ENCODE measurements around the gene UBE2N.

UBE2N gene

GRCh38 chr12:93361151-93361919 is 80.4 kb downstream of the UBE2N start:
- in situ Hi-C loops (cut with MboI; ENCODE audit: low sequenced_read_pairs): no loop called here

DNA sequence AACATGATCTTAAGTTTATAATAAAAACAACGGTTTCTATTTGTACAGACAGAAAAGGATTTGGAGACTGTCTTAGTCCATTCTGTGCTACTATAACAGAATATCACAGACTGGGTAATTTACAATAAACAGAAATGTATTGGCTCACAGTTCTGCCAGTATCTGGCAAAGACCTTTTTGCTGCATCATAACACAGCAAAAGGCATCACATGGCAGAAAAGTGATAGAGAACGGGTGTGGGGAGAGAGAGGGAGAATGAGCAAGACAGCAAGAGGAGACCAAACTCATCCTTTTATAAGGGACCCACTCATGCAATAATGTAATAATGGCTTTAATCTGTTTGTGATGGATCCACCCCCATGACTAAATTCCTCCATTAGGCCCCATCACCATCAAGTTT is 81.1 kb downstream of the UBE2N start:
- in situ Hi-C loops (cut with MboI; ENCODE audit: low sequenced_read_pairs): no loop called here

- in situ Hi-C loops (cut with MboI; ENCODE audit: low sequenced_read_pairs): no loop called here
Measured at GRCh38 chr12:93358821-93359220, 82.9 kb downstream of the UBE2N start.

DNA sequence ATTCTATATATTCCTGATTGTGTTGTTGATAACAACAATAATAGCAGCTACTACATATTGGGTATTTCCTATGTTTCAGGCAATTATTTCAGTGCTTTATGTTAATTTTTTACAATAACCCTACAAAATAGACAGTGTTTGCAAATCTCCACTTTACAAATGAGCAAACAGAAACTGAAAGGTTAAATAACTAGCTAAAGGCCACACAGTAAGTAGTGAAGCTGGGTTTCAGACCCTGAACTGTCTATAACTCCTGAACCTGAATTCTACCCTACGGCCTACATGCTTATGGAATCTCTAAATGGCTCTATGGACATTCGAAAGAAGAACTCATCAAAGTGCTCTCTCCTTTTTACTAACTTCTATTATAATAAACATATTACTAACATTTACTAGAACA is 83.7 kb downstream of the UBE2N start:
- in situ Hi-C loops (cut with MboI; ENCODE audit: low sequenced_read_pairs): no loop called here

GRCh38 chr12:93356214-93356613 is 85.5 kb downstream of the UBE2N start:
- in situ Hi-C loops (cut with MboI; ENCODE audit: low sequenced_read_pairs): no loop called here
